Measurements from ENCODE around the gene HMCN2.

HMCN2 gene

DNA sequence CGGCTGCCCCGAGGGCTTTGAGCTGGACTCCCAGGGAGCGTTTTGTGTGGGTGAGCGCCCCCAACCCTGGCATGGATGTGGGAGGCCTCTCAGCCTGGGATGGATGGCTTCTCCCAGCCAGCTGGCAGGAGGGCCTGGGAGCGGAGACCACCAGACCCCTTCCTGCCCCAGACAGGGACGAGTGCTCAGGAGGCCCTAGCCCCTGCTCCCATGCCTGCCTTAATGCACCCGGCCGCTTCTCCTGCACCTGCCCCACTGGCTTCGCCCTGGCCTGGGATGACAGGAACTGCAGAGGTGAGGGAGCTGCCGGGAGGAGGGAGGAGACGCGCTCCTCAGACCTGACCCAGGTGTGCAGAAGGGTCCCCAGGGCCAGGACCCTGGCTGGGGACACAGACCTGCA, 161.8 kb downstream of the HMCN2 start:
- H3K4me3 ChIP-seq (ENCODE audit: low read length), result no peak overlapping the region
- TF ChIP-seq, protein P1, sequence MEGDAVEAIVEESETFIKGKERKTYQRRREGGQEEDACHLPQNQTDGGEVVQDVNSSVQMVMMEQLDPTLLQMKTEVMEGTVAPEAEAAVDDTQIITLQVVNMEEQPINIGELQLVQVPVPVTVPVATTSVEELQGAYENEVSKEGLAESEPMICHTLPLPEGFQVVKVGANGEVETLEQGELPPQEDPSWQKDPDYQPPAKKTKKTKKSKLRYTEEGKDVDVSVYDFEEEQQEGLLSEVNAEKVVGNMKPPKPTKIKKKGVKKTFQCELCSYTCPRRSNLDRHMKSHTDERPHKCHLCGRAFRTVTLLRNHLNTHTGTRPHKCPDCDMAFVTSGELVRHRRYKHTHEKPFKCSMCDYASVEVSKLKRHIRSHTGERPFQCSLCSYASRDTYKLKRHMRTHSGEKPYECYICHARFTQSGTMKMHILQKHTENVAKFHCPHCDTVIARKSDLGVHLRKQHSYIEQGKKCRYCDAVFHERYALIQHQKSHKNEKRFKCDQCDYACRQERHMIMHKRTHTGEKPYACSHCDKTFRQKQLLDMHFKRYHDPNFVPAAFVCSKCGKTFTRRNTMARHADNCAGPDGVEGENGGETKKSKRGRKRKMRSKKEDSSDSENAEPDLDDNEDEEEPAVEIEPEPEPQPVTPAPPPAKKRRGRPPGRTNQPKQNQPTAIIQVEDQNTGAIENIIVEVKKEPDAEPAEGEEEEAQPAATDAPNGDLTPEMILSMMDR (IDR thresholded peaks at IDR 0.05; ENCODE audit: insufficient read depth, low read depth, low read length, missing control alignments), result no peak
- DNase-seq (ENCODE audit: low read depth), result no peak

DNA sequence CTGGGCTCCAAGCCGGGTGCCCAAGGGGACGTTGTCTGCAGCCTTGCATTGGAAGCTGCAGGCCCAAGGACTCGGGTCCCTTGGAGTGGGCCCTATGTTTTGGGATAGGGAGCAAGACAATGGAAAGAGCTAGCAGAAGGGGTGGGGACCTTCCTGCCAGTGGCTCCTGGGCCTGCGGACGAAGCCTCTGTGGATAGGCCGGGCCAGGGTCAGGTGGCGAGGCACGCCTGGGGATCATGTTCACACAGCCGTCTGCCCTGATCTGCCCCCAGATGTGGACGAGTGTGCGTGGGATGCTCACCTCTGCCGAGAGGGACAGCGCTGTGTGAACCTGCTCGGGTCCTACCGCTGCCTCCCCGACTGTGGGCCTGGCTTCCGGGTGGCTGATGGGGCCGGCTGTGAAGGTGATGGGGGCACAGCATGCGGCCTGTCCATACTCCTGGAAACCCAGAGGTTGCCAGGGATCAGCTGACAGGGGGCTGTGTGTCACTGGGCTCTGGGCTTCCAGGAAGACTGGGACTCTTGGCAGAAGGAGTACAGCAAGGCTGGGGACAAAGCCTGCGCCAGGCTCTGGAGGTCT, 162.6 kb downstream of the HMCN2 start:
- no peak for DNase-seq (ENCODE audit: low read depth)
- TF ChIP-seq, protein P1 (IDR thresholded peaks at IDR 0.05; ENCODE audit: insufficient read depth, low read depth, low read length, missing control alignments), result no peak
- H3K4me3 ChIP-seq (ENCODE audit: low read length), result no peak overlapping the region

DNA sequence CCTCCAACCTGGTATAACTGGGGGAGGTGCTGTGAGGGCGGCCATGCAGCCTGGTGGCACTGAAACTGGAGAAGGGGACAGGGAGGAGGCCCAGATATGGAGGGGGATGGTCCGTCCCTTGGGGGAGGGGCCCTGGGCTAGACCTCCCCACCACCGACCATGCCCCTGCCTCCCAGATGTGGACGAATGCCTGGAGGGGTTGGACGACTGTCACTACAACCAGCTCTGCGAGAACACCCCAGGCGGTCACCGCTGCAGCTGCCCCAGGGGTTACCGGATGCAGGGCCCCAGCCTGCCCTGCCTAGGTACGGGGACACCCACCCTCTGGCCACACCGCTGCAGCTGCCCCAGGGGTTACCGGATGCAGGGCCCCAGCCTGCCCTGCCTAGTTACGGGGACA, 163.8 kb downstream of the HMCN2 start:
- no peak for DNase-seq (ENCODE audit: low read depth)
- TF ChIP-seq, protein P1 (IDR thresholded peaks at IDR 0.05; ENCODE audit: insufficient read depth, low read depth, low read length, missing control alignments), result no peak
- no peak overlapping the region for H3K4me3 ChIP-seq (ENCODE audit: low read length)

DNA sequence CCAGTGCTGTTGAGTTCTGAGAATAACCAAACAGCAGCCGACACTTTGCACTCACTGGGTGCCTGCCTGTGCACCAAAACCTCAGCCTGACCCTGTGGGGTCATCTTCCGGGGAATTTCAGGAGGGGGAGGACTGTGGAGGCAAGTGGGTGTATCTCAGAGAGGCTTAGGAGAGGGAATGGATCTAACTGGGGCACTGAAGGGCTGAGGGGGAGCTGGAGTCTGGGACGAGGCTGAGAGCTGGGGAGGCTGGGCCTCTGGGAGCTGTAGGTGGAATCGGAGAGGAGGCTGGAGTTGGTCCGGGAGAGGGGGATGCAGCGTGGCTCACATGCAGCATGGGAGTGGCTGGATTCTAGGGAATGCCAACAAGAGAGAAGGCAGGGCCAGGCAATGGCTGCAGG, 164.3 kb downstream of the HMCN2 start:
- no peak for DNase-seq (ENCODE audit: low read depth)
- TF ChIP-seq, protein P1 (IDR thresholded peaks at IDR 0.05; ENCODE audit: insufficient read depth, low read depth, low read length, missing control alignments), result no peak
- H3K4me3 ChIP-seq (ENCODE audit: low read length), result no peak overlapping the region

DNA sequence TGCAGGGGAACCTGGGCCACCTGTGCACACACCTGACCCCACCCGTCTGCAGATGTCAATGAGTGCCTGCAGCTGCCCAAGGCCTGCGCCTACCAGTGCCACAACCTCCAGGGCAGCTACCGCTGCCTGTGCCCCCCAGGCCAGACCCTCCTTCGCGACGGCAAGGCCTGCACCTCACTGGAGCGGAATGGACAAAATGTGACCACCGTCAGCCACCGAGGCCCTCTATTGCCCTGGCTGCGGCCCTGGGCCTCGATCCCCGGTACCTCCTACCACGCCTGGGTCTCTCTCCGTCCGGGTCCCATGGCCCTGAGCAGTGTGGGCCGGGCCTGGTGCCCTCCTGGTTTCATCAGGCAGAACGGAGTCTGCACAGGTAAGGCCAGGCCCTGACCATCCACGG, 164.7 kb downstream of the HMCN2 start:
- DNase-seq (ENCODE audit: low read depth), result no peak
- H3K4me3 ChIP-seq (ENCODE audit: low read length), result no peak overlapping the region
- TF ChIP-seq, protein P1 (IDR thresholded peaks at IDR 0.05; ENCODE audit: insufficient read depth, low read depth, low read length, missing control alignments), result no peak

DNA sequence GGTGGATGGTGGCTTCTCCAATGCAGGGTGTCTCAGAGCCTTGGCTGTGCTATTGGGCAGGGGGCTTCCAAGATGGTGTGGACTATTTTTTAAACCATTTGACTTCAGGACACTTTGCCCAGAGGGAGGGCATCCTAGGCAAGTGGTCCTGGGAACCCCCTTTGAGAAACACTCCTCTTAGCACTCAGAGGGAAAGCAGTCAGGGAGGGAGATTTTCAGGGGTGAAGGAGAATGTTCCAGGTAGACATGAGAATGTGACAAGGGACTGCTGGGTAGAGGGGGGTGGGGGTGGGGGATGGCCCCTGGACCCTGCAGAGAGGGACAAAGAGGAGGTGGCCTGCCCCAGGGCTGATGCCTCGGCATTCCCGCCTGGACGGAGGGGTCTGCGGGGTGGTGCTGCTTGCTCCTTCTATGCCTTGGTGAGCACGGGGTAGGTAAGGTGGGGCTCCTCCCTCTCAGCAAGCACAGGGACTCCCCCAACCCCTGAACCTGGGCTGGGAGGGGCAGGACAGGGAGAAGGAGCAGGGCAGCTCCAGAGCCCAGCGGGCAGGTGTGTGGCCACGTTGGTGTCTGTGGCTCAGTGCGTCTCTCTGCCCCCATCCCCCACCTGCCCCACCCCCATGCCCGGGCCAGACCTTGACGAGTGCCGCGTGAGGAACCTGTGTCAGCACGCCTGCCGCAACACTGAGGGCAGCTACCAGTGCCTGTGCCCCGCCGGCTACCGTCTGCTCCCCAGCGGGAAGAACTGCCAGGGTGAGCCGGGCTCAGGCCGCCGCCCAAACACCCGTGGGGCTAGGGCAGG, 165.4 kb downstream of the HMCN2 start:
- TF ChIP-seq, protein P1 (IDR thresholded peaks at IDR 0.05; ENCODE audit: insufficient read depth, low read depth, low read length, missing control alignments), result no peak
- H3K4me3 ChIP-seq (ENCODE audit: low read length), result no peak overlapping the region
- DNase-seq (ENCODE audit: low read depth), result no peak

Data from epithelial cell of esophagus (primary cell).